Stimulated activated naive CD8-positive, alpha-beta T cell treated with anti-CD3 and anti-CD28 coated beads, Interleukin-15, Interleukin-2, amounts not matched to agents 100 ng/mL and 50 ng/mL, for 24 hours (primary cell): Measurements from ENCODE around the gene ZNF805.

Source experiments
- H3K27ac Mint-ChIP-seq: one replicate; pipeline ENCODE4 v1.8.0; 2021; ENCODE audit warnings: mild to moderate bottlenecking, mixed read lengths
- H3K27me3 Mint-ChIP-seq: one replicate; pipeline ENCODE4 v1.8.0; 2021; ENCODE audit warnings: mixed read lengths
- H3K36me3 Mint-ChIP-seq: one replicate; pipeline ENCODE4 v1.8.0; 2021; ENCODE audit warnings: low read depth, mixed read lengths
- H3K4me1 Mint-ChIP-seq: one replicate; pipeline ENCODE4 v1.8.0; 2021; ENCODE audit warnings: low read depth, mixed read lengths
- H3K4me3 Mint-ChIP-seq: one replicate; pipeline ENCODE4 v1.8.0; 2021; ENCODE audit warnings: mild to moderate bottlenecking, mixed read lengths
- H3K9me3 Mint-ChIP-seq: one replicate; pipeline ENCODE4 v1.8.0; 2021; ENCODE audit warnings: mixed read lengths

The ZNF805 gene

DNA sequence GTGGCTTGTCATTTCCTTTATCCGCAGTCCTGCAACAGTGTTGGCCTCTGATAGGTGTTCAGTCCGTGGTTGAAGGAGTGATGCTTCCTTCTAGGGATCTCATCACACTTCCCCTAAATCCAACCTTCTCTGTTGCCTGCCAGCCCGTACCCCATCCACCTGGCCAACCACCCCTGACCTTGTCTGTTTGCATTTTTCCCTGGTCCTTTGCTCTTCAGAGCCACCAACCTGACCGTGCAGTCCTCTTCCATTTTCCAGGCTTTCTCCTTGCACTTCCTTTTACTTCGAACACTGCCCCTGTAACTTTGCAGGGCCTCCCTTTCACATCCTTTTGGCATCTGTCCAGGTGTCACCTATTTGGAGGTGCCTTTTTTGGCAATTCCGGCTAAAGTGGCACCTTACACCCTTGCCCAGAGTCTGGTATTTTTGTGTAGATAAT, 40.5 kb downstream of the ZNF805 start:
- Mint-ChIP-seq H3K4me1 (peaks cover 46% of the 10 kb centered on the region), H3K4me3 (no peak overlapping the region), H3K9me3 (no peaks in the 10 kb centered on the region), H3K36me3 (peaks cover 63% of the 10 kb centered on the region), H3K27me3 (no peaks in the 10 kb centered on the region), H3K27ac (no peak overlapping the region)

DNA sequence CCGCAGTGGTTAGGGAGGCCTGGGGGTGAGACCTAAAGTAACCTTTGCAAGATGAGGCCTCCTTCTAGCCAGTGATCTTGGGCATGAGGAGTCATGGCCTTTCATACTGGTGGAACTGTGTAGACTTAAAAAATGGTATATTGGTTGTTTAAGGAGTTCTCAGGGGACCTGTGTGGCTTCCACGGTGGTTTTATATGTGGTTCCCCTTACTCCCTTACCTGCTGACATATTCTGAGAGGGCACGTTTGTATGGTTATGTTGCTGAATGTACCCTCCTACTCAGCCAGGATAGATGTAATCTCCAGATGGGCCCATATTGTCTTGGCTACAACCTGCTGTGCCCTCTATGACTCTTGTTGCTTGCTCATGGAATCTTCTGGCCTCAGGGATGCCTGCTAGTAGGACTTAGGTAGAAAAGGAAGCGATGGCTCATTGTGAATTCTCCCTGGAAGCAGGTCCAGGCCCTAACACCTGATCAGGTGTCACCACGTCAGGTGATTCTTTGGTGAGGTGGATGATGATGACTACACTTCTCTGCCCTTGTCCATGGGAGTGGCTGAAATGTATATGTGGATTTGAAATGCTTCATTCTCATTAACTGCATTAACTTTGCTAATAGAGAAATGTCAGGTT, 41.7 kb downstream of the ZNF805 start:
- Mint-ChIP-seq H3K27ac (no peak overlapping the region), H3K27me3 (no peaks in the 10 kb centered on the region)

DNA sequence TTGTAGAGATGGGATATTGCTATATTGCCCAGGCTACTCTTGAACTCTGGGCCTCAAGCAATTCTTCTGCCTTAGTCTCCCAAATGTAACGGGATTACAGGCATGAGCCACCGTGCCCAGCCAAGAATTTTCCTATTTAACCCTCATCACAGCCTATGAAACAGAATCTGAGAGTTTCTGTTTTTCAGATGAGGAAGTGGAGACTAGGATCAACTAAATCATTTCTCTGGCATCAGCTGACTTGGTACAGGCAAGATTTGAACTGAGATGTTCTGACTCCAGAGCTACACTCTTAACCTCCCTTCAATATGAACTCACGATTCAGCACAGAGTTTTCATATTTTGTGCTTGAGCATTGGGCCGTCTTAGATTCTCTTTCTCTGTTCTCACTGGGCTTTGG, 47.9 kb downstream of the ZNF805 start:
- Mint-ChIP-seq H3K36me3 (peaks cover 91% of the 10 kb centered on the region), H3K4me1 (peaks cover 26% of the 10 kb centered on the region), H3K9me3 (peaks cover 32% of the 10 kb centered on the region), H3K4me3 (no peak overlapping the region), H3K27ac (no peak overlapping the region), H3K27me3 (no peaks in the 10 kb centered on the region)

More for the DNA sequence above, 41.7 kb downstream of the ZNF805 start:
- Mint-ChIP-seq H3K4me3 (no peak overlapping the region), H3K9me3 (no peaks in the 10 kb centered on the region), H3K4me1 (peaks cover 50% of the 10 kb centered on the region), H3K36me3 (peaks cover 66% of the 10 kb centered on the region)

DNA sequence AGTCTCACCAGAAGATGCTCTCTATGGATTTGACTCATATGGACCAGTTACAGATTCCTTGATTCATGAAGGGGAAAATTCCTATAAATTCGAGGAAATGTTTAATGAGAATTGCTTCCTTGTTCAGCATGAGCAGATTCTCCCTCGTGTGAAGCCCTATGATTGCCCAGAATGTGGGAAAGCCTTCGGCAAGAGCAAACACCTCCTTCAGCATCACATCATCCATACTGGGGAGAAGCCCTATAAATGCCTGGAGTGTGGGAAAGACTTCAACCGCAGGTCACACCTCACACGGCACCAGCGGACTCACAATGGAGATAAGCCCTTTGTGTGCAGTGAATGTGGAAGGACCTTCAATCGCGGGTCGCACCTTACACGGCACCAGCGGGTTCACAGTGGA, 50.5 kb downstream of the ZNF805 start:
- Mint-ChIP-seq H3K27ac (no peak overlapping the region), H3K4me3 (no peak overlapping the region), H3K9me3 (peaks cover 52% of the 10 kb centered on the region), H3K36me3 (peaks cover 95% of the 10 kb centered on the region), H3K4me1 (peaks cover 5% of the 10 kb centered on the region), H3K27me3 (no peaks in the 10 kb centered on the region)

DNA sequence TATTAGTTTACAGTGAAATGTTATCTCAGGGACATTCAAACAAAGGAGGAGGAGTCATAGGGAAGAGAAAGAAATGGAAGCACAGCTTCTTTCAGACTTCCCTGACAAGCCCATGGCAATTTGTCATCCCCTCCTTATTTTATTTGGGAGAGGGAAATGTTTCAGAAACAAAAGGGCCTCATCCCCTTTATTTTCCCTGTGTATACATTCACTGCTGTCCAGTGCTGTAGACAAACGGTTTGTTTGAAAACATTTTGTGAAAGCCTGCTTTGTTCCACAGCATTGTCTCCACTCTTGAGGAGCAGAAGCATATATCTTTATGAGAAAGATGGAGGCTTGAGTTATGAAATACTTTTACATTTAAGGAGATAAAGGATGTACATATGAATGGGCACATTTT, 52.1 kb downstream of the ZNF805 start:
- H3K27me3 Mint-ChIP-seq, result no peaks in the 10 kb centered on the region
- peaks cover 5% of the 10 kb centered on the region for H3K4me1 Mint-ChIP-seq
- H3K36me3 Mint-ChIP-seq, result peaks cover 95% of the 10 kb centered on the region
- H3K4me3 Mint-ChIP-seq, result no peak overlapping the region
- H3K27ac Mint-ChIP-seq, result no peak overlapping the region
- H3K9me3 Mint-ChIP-seq, result peaks cover 60% of the 10 kb centered on the region

DNA sequence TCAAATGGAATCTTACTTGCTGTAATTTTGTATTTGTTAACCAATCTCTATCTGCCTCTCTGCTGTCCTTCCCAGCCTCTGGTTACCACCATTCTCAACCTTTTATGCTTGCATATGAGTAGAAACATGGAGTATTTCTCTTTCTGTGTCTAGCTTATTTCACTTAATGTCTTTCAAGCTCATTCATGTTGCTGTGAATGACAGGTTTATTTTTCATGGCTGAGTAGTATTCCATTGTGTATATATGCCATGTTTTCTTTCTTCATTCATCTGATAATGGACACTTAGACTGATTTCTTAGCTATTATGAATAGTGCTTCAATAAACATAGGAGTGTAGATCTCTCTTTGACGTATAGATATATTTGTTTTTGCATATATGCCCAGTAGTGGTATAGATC, 53.3 kb downstream of the ZNF805 start:
- no peak overlapping the region for H3K27ac Mint-ChIP-seq
- no peak overlapping the region for H3K4me3 Mint-ChIP-seq
- peaks cover 95% of the 10 kb centered on the region for H3K36me3 Mint-ChIP-seq
- H3K4me1 Mint-ChIP-seq, result peaks cover 10% of the 10 kb centered on the region
- H3K27me3 Mint-ChIP-seq, result no peaks in the 10 kb centered on the region
- H3K9me3 Mint-ChIP-seq, result peaks cover 69% of the 10 kb centered on the region

DNA sequence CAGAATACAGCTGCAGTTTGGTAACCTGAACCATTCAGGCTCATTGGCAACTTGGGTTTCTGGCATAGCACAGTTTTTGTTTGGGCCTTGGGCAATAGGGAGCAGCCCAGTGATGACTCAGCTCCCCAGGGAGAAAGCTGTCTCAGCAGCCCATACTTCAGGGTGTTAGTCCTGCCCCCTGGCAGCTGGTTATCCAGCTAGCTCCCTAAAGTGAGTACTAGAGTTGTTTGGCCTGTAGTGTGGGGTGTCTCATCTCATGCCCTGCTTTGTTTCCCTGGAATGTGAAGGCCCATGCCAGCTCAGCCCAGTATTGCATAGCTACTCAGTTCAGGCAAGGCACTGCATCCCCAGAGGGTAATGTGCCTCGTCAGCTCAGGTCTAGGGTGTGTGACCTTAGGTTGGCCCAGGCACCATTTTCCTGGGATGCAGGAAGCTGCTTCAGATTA, 61.6 kb downstream of the ZNF805 start:
- Mint-ChIP-seq H3K27me3 (no peaks in the 10 kb centered on the region), H3K4me1 (peaks cover 19% of the 10 kb centered on the region), H3K27ac (no peak overlapping the region), H3K9me3 (peaks cover 14% of the 10 kb centered on the region), H3K4me3 (no peak overlapping the region), H3K36me3 (peaks cover 77% of the 10 kb centered on the region)

DNA sequence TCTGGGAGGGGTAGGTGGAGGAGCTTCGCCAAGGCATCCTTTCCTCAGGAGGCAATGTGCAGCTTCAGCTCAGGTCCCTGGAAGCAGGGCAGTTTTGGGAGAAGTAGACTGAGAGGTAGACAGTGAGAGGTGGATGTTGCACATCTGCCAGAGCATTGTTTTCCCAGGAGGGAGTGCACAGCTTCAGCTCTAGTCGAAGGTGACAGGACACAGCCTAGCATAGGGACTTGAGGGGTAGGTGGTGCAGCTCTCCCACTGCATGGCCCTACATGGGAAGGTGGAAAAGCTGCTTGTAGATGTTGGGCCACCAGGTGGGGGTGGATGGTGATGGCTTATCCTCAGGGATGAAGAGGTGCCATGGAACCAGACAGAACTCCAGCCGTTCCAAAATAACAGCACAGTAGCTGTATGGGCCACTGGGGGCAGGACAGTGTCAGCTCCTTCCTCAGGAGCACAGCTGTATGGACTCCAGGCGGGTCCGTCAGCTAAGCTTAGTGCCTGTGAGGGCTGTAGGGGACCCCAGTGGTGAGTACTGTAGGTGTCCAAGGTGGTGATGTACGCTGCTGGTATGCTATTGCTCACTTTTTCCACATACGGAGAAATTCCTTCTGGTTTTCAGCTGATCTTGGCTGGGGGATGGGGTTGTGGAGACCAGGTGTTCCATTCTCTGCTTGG, 62.4 kb downstream of the ZNF805 start:
- H3K9me3 Mint-ChIP-seq, result peaks cover 9% of the 10 kb centered on the region
- H3K36me3 Mint-ChIP-seq, result peaks cover 69% of the 10 kb centered on the region
- no peak overlapping the region for H3K4me3 Mint-ChIP-seq
- H3K27me3 Mint-ChIP-seq, result no peaks in the 10 kb centered on the region
- H3K27ac Mint-ChIP-seq, result no peak overlapping the region
- H3K4me1 Mint-ChIP-seq, result peaks cover 15% of the 10 kb centered on the region
